Pancreas (tissue), 10 donors: Measurements from ENCODE around the gene ITPR2. TPM values are rescaled to one million over a fixed set of nuclear protein-coding genes. Genes with fewer than 3 reads are reported as not detected.

ENCODE experiments used
- ATAC-seq, 4 donors: fragments of 200-7000 bp; cut with Tn5 transposase; one replicate each; pipeline versions ENCODE4 v1.8.0 to v1.9.1; 2020; ENCODE audit warnings: mild to moderate bottlenecking in 4 of 4, moderate library complexity in 4 of 4
- DNase-seq, 6 donors: peaks; one replicate each; pipeline ENCODE4 v3.0.0-alpha.2; 2020
- FAIRE-seq: peaks from 2 replicates; lab custom pipeline; 2012; peaks lifted over from hg19 to GRCh38; lab: Jason Lieb, UNC
- H3K27ac ChIP-seq, 4 donors: fragments of 200-600 bp; sonication (generic); 1 replicate in 3 of 4; 2 replicates in 1 of 4; pipeline versions ENCODE4 v1.5.0 to v1.8.0; 2020
- H3K27me3 ChIP-seq, 4 donors: fragments of 200-600 bp; one replicate each; pipeline ENCODE4 v1.8.0; 2021
- H3K36me3 ChIP-seq, 3 donors: fragments of 200-600 bp; sonication (generic) in 1 of 3; one replicate each; pipeline versions ENCODE4 v1.5.0 to v1.8.0; 2020 to 2021
- H3K4me1 ChIP-seq, 3 donors: fragments of 200-600 bp; one replicate each; pipeline ENCODE4 v1.8.0; 2021
- H3K4me3 ChIP-seq, 4 donors: fragments of 200-600 bp; sonication (generic) in 2 of 4; one replicate each; pipeline versions ENCODE4 v1.5.0 to v1.8.0; 2020 to 2021
- H3K9me3 ChIP-seq, 4 donors: fragments of 200-600 bp; one replicate each; pipeline ENCODE4 v1.8.0; 2021
- WGBS, 2 donors: extraction: QIAGEN DNeasy Blood & Tissue Kit; methylation state at CpG; one replicate each; pipeline ENCODE4 v1.1.7; 2013; 5-methylcytosine and 5-hydroxymethylcytosine counted together
- intact Hi-C, 3 donors: fragments of 100-400 bp; cut with DNase I; formaldehyde crosslinking; loops; one replicate each; pipeline versions ENCODE4 v1.11.1 to v1.14.2; 2022
- polyA plus RNA-seq, 2 donors: library from polyadenylated mRNA; stranded (reverse); fragments of 200-250 nt; gene quantifications; one replicate each; pipeline ENCODE4 v1.2.3, GENCODE V29; 2013
- total RNA-seq, 6 donors: library from RNA; stranded (reverse); fragmentation: NEBNext Ultra II Directional in 4 of 6; extraction: Animal tissue kit (Norgen Biotek cat#: 25700) in 4 of 6; gene quantifications; one replicate each; pipeline versions ENCODE4 v1.2.1 to v1.2.4, GENCODE V29; 2021 to 2023
- TF ChIP-seq, protein P1 (sequence below), 4 donors: fragments of 200-600 bp; sonication (generic) in 3 of 4; IDR thresholded peaks; one replicate each; pipeline versions ENCODE4 v1.5.0 to v1.8.0; 2021; ENCODE audit warnings: antibody characterized with exemption in 4 of 4
- donor health status: healthy with polysubstance abuse.
- donor health status: DM: no; HTN: no; CAD: no; lungs with moderate emphysema.
- donor health status: DM: no; HTN: no; CAD: no.
- donor health status: control.
- donor health status: control.
- donor health status: Bipolar disorder and iron deficiency.
- donor health status: DM: yes; HTN: yes; CAD: no.
- donor health status: DM: no; HTN: no; CAD: no.
- donor health status: DM: no; HTN: no; CAD: no.
- donor health status: DM: yes; HTN: yes; CAD: no.

Gene ITPR2
- total and polyA plus RNA-seq, 8 donors: 3.3 to 51.8 (median 25.5) TPM

DNA sequence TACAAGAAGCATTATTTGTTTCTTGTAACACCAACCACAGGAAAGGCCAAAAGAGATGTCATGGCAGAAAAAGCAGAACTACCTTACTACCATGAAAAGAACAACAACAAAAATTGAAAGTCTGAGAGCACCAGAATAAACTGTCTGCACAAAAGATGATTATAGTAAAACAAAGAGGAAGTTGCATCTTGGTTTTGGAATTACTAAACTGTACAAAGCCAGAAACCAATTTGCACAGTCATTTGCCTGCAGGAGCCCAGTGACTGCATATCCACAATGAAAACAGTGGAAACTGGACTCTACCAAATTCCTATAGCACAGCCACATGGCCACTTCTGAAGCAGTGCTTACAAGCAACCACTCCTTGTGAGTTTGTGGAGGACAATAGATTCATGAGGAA, 361.4 kb downstream of the ITPR2 start:
- H3K9me3 ChIP-seq: no peaks in the 10 kb centered on the region
- no peaks in the 10 kb centered on the region for H3K27me3 ChIP-seq
- H3K4me1 ChIP-seq: no peaks in the 10 kb centered on the region
- H3K36me3 ChIP-seq: peaks cover 0 to 7% (median 0%) of the 10 kb centered on the region in 3 donors
- ATAC-seq: peak in 2 of 4 donors; percentile 71 to 86
- intact Hi-C loops: no loop called here
- TF ChIP-seq, protein P1, sequence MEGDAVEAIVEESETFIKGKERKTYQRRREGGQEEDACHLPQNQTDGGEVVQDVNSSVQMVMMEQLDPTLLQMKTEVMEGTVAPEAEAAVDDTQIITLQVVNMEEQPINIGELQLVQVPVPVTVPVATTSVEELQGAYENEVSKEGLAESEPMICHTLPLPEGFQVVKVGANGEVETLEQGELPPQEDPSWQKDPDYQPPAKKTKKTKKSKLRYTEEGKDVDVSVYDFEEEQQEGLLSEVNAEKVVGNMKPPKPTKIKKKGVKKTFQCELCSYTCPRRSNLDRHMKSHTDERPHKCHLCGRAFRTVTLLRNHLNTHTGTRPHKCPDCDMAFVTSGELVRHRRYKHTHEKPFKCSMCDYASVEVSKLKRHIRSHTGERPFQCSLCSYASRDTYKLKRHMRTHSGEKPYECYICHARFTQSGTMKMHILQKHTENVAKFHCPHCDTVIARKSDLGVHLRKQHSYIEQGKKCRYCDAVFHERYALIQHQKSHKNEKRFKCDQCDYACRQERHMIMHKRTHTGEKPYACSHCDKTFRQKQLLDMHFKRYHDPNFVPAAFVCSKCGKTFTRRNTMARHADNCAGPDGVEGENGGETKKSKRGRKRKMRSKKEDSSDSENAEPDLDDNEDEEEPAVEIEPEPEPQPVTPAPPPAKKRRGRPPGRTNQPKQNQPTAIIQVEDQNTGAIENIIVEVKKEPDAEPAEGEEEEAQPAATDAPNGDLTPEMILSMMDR (IDR thresholded peaks at IDR 0.05): no peak
- no peak overlapping the region for H3K27ac ChIP-seq
- peak in 1 of 6 donors; percentile 18 for DNase-seq
- no peak overlapping the region for H3K4me3 ChIP-seq
- FAIRE-seq: no peak

DNA sequence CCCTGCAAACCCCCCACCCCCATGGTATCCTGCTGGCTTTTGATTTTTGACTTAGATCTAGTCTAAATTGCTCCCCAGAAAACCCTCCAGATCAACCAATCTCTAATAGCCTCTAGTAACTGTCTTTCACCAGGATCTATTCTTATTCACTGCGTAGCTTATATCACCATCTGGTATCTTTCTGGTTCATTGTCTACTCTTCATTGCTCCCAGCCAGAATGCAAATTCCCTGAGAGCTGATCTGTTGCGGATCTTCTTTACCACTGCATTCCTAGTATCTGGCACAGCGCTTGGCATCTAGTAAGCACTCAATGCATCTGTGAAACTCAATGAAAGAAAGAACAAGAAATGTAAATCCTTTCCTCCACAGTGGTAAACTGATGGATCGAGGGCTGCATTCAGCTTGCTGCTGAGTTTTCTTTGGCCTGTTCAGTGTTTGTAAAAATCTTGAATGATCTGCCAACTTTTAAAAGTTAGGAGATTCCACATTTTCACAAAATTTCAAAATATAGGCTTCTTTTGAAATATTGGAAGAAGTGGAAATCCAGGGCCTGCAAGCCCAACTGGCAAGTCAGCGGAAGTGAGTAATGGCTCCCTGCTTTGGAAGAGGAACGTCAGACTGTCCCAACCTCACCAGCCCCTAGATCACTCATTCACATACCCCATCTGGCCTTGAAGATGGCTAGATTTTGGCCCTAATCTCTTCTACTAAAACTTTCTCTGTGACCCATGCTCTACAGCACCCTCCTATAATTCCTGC, 363.4 kb downstream of the ITPR2 start:
- no peak for ATAC-seq
- Histone ChIP-seq H3K9me3 (no peaks in the 10 kb centered on the region), H3K36me3 (no peaks in the 10 kb centered on the region), H3K27me3 (no peaks in the 10 kb centered on the region), H3K27ac (no peak overlapping the region), H3K4me1 (no peaks in the 10 kb centered on the region), H3K4me3 (no peak overlapping the region)
- no peak for FAIRE-seq
- intact Hi-C loops: no loop called here
- WGBS, 2 donors: 96 to 97% methylated on average over 6 of the region's 6 CpGs
- DNase-seq: no peak
- TF ChIP-seq, protein P1 (IDR thresholded peaks at IDR 0.05): no peak

DNA sequence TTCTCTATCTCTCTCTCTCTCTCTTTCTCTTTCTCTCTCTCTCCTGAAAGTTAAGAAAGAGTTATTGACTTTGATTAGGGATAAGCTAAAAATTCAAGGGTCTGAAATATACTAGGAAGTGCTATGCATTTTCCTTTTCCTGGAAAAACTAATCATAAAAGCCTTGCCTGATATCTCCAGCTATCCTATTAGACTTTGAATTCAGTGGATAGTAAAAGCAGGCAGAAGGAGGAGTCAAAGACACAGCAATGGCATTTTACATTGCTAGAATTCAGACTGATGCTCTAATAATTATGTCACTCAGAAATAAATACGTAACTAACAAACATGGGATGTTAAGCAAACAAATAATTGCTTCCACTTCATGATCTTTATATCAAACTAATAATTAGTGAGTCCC, 365.6 kb downstream of the ITPR2 start:
- DNase-seq (no peak), ATAC-seq (no peak), FAIRE-seq (no peak)
- H3K27me3 ChIP-seq: no peaks in the 10 kb centered on the region
- no peak overlapping the region for H3K4me3 ChIP-seq
- WGBS, 2 donors: 91 to 97% methylated on average over 1 of the region's 1 CpG
- no peaks in the 10 kb centered on the region for H3K4me1 ChIP-seq
- no peak overlapping the region for H3K27ac ChIP-seq
- TF ChIP-seq, protein P1 (IDR thresholded peaks at IDR 0.05): no peak
- H3K9me3 ChIP-seq: no peaks in the 10 kb centered on the region
- no peaks in the 10 kb centered on the region for H3K36me3 ChIP-seq
- intact Hi-C loops: no loop called here

DNA sequence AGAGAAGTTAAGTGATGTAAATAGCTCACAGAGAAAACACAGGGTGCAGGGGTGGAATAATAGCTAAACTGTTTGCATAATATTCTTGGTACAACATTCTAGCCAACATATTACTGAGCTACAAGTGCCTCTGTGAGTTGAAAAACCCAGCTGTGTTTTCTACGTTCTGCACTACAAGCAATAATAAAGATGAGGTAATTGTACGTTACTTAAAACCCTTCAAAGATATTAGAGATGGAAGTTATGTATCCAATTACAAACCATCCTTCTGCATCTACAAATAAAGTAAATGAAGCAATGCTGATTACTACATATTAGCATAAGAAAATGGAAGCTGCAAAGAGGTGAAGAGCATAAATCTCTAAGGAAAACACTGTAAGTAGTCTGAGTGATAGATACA, 366.3 kb downstream of the ITPR2 start:
- FAIRE-seq (no peak), ATAC-seq (no peak), DNase-seq (no peak)
- TF ChIP-seq, protein P1 (IDR thresholded peaks at IDR 0.05): no peak
- Histone ChIP-seq H3K36me3 (no peaks in the 10 kb centered on the region), H3K4me3 (no peak overlapping the region), H3K27me3 (no peaks in the 10 kb centered on the region), H3K9me3 (no peaks in the 10 kb centered on the region), H3K4me1 (no peaks in the 10 kb centered on the region), H3K27ac (no peak overlapping the region)
- 90 to 92% methylated on average over 2 of the region's 2 CpGs for WGBS, 2 donors
- intact Hi-C loops: no loop called here

DNA sequence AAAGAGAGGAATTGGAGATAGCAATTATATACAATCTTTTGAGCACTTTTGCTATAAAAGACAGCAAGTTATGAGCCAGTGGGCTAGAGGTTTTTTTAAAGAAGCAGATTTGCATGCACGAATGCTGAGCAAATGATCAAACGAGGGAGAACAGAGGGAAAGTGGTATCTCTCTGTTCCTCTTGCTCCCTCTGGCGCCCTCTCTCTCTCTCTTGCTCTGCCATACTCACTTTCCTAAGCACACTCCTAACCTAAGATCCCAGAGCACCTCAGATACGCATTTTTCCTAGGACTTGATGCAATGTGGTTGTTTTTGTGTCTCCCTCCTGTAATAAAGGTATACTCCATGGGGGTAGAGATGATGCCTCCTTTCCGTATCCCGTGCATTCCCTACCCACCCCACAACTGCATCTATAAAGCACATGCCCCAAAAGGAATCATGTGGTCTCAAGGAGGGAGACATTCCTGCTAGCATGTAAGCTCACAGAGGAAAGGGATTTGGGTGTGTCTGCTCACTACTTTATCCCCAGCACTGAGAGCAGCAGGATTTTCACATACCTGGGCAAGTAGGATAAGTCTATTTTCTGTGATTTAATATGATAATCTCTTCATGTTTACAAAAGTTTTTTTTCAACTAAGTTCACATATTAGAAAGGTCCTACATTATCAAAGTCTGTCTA, 367.4 kb downstream of the ITPR2 start:
- ATAC-seq: no peak
- Histone ChIP-seq H3K27ac (no peak overlapping the region), H3K4me3 (no peak overlapping the region), H3K36me3 (no peaks in the 10 kb centered on the region), H3K9me3 (no peaks in the 10 kb centered on the region), H3K4me1 (no peaks in the 10 kb centered on the region), H3K27me3 (no peaks in the 10 kb centered on the region)
- WGBS, 2 donors: 94 to 98% methylated on average over 6 of the region's 6 CpGs
- TF ChIP-seq, protein P1 (IDR thresholded peaks at IDR 0.05): no peak
- intact Hi-C loops: no loop called here
- no peak for FAIRE-seq
- DNase-seq: no peak
